NCI-H1417 treated with DMSO at 0.1 percent for 48 hours (cell line): Measurements from ENCODE around the gene RPS19BP1.

Experiments used
- DNase-seq: peaks from one replicate; lab custom pipeline; 2025; lab: John Stamatoyannopoulos, UW

RPS19BP1 gene

DNA sequence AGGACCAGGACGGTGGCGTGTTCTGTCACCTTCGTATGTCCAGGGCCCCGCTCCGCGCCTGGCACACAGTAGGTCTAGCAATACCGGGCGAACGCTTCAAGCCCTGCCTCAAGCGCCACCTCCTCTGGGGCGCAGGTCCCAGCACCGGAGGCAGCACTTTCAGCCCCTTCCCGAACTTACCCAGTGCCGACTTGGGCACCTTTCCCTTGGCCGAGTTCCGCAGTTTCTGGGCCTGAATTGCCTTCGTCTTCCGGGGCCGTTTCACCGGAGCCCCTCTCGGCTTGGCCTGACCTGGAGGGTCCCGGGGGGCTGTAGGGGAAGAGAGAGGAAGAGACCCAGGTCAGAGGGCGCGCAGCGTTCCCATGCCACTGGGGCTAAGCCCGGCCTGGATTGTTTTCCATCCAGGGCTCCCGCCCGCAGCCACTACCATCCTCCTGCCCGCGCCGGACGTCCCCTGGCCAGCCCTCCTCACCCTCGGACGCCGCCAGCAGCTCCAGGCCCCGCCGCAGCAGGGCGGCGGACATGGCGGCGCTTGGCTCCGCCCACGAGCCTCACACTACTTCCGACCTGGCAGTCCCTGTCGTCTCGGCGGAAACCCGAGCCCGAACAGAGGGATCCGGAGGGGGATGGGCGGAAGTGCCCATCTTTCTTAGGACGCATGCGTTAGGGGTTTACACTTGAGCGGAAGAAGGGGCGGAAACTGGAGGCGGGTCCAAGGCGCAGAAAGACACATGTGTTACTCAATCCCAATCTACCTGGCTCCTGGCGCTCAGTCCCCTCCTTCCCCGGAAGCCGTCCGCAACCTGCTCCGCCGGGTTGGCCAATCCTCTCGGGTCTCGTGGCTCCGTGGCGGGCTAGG, at the start of gene RPS19BP1:
TSS of gene RPS19BP1 (minus strand) at position 534 of the 859 bp plus-strand sequence. CDS start at position 524, 10 bp downstream.
- DNase-seq = peak; percentile 94

GRCh38 chr22:39581303-39581702, 48.8 kb upstream of the RPS19BP1 start:
- DNase-seq = no peak

GRCh38 chr22:39580795-39581194, 48.2 kb upstream of the RPS19BP1 start:
- DNase-seq = no peak

GRCh38 chr22:39580006-39580441, 47.5 kb upstream of the RPS19BP1 start:
- DNase-seq = no peak

DNA sequence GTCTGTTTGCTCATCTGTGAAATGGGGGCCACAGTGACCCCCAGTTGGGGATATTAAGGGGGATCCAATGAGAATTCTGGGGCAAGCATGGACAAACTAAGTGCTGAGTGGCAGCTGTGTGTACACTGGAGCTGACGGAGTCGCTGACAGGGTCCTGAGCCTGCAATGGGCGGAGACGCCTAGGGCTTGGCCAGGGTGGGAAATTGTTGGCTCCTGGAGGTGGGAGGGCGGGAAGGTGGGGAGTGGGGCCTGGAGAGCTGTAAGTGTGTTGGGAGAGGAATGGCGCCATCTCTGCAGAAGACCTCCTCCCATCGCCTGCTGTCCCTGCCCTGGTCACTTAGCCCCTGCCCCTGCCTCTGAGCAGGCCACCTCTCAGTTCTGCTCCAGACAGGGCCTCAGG, 45.4 kb upstream of the RPS19BP1 start:
- no peak for DNase-seq

GRCh38 chr22:39577366-39577765, 44.8 kb upstream of the RPS19BP1 start:
- no peak for DNase-seq

DNA sequence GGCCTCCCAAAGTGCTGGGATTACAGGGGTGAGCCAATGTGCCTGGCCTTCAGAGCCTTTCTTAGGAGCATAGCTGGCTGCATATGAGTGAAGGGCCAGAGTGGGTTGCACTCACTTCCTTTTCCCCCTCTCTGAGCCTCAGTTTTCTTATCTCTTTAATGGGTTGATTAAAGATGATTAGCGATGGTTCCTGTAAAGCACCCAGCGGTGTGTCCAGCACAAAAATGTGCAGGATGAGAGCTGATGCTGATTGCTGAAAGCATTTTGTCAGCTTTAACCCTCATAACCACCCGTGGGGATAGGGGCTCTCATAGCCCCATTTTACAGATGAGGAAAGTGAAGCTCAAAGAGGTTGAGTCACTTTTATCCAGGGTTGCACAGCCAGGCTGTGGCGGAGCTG, 43.5 kb upstream of the RPS19BP1 start:
- no peak for DNase-seq

GRCh38 chr22:39575552-39575825, 42.9 kb upstream of the RPS19BP1 start:
- DNase-seq = no peak

GRCh38 chr22:39574779-39575551, 42.4 kb upstream of the RPS19BP1 start:
- DNase-seq = no peak

- no peak for DNase-seq
Measured at GRCh38 chr22:39571538-39571937, 39.0 kb upstream of the RPS19BP1 start.

DNA sequence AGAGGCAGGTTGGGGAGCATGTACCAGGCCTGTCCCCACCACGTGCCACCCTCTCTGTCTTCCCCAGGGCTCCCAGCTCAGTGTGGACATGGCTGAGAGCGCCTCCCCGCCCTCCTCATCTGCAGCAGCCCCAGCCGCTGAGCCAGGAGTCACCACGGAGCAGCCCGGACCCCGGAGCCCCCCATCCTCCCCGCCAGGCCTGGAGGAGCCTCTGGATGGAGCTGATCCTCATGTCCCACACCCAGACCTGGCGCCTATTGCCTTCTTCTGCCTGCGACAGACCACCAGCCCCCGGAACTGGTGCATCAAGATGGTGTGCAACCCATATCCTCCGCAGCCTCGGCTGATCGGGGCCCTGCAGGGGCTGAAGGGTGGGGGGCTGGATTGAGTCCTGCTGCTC, 38.1 kb upstream of the RPS19BP1 start, which contains the start of gene CACNA1I:
TSS of gene CACNA1I (plus strand) at position 89 of the 400 bp plus-strand sequence. CDS start at position 89, 0 bp downstream.
- DNase-seq = no peak

DNA sequence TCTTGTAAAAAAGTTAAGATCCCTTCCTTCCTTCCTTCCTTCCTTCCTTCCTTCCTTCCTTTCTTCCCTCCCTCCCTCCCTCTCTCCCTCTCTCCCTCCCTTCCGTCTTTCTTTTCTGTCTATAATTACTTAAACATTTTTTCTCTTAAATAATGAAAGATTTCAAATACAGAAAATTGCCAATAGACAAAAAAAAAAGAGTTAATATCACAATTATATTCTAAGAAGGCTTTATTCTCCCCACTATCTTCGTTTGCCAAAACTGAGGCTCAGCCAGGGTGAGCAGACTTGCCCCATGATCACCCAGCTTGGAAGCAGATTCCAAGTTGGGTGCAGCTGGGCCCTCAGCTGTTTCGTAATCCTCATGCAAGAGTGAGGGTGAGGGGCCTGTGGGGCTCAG, 37.7 kb upstream of the RPS19BP1 start:
- no peak for DNase-seq

- DNase-seq = no peak
Measured at GRCh38 chr22:39569066-39569465, 36.5 kb upstream of the RPS19BP1 start.

- no peak for DNase-seq
Measured at GRCh38 chr22:39568278-39568981, 35.9 kb upstream of the RPS19BP1 start.

DNA sequence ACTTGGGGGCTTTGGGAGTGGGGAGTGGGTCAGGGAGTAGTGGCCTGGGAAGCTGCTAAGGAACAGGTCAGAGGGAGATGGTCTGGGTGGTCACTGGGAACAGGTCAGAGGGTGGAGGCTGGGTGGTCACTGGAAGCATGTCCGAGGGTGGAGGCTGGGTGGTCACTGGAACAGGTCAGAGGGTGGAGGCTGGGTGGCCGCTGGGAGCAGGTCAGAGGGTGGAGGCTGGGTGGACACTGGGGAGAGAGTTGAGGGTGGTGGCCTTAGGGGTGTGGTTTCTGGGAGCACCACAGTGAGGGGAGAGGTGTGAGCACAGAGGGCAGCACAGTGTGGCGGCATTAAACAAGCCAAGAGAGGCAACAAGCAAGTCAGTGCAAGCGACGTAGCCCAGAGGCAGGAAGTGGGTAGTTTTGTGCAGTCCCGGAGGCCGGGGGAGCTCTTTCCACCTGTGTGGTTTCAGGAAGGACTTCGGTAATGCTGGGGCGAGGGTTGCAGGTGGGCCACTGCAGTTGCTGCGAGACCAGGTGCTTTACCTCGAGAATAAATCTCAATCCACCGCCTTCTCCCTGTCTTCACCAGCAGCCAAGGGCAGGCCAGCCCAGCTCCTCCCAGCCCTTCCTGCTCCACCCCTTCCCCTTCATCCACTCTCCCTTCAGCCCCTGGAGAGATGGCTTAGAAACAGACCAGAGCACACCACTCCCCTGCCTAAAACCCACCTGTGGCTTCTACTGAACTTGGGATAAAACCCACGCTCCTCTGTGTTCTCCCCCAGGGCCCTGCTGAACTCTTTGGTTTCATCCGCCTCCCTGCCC, 34.8 kb upstream of the RPS19BP1 start:
- no peak for DNase-seq

DNA sequence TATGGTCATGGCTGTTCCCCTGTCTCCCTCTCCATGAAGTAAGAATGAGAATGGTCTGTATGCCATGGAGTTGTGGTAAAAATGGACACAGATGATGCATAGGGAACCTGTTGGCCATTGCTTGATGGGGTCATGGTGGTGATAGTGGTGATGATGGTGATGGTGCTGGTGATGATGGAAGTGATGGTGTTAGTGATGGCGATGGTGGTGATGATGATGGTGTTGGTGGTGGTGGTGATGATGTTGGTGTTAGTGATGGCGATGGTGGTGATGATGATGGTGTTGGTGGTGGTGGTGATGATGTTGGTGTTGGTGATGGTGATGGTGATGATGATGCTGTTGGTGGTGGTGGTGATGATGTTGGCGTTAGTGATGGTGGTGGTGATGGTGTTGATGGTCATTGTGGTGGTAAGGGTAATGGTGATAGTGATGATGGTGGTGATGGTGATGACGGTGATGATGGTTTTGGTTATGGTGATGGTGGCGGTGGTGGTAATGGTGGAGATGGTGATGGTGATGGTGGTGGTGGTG, 32.9 kb upstream of the RPS19BP1 start:
- no peak for DNase-seq

GRCh38 chr22:39563571-39564428, 31.3 kb upstream of the RPS19BP1 start:
- DNase-seq = no peak

GRCh38 chr22:39562839-39563489, 30.4 kb upstream of the RPS19BP1 start:
- no peak for DNase-seq

GRCh38 chr22:39560127-39560526, 27.6 kb upstream of the RPS19BP1 start:
- no peak for DNase-seq
